GM18498 (cell line): Measurements from ENCODE around the gene EEF1AKMT4.

Experiments used
- ATAC-seq: cut with Tn5 transposase; IDR thresholded peaks from one replicate; pipeline ENCODE4 v1.9.1; 2021; ENCODE audit warnings: mild to moderate bottlenecking, moderate library complexity; ENCODE audit not compliant: unreplicated experiment

EEF1AKMT4 gene

DNA sequence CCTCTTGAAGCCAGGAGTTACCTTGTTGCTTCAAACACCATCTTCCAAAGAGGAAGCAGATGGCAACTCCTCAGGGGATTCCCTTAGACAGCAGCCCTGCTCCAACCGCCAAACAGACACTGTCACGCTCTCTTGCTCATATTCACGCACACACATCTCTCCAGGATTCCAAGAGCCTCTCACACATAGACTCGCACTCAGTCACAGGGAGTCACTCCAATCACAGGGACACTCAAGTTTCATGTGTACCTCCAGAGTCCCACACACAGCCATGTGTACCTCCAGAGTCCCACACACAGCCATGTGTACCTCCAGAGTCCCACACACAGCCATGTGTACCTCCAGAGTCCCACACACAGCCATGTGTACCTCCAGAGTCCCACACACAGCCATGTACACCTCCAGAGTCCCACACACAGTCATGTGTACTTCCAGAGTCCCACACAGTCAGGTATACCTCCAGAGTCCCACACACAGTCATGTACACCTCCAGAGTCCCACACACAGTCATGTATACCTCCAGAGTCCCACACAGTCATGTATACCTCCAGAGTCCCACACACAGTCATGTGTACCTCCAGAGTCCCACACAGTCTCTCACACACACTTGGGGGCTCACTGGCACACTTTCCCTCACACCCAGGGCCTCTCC is 14.0 kb upstream of the EEF1AKMT4 start:
- ATAC-seq: no peak

DNA sequence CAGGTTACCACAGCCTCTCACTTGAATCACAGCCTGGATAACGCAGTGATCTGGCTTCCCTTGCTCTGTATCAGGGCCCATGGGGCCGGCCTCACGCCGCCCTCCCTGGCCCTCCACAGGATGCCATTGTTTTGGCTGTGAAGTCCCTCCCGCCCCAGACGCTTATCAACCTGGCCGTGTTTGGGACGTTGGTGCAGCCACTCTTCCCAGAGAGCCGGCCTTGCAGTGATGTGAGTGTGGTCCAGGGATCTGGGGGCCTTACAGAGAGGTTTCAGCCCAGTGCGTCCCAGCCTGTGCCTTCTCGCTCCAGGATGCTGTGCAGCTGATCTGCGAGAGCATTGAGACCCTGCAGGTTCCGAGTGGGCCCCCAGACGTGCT is 13.4 kb upstream of the EEF1AKMT4 start:
- ATAC-seq: no peak

GRCh38 chr3:184236636-184237035 is 12.8 kb upstream of the EEF1AKMT4 start:
- no peak for ATAC-seq

DNA sequence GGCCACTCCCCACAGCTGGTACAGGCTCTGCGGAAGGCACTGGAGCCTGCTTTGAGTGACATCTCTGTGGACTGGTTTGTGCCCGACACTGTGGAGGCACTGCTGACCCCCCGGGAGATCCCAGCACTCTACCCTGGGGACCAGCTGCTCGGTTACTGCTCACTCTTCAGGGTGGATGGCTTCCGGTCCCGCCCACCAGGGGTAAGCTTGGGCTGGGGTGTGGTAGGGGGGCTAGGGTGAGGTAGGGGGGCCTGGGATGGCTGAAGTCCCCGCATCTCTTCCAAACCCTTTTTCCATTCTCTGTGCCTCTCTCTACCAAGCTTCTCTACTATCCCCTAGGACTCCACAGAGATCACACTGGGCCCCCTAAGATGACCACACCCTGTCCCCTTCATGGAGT is 12.3 kb upstream of the EEF1AKMT4 start:
- ATAC-seq: no peak

- ATAC-seq: no peak
Observed at GRCh38 chr3:184237807-184238206, 11.7 kb upstream of the EEF1AKMT4 start.

DNA sequence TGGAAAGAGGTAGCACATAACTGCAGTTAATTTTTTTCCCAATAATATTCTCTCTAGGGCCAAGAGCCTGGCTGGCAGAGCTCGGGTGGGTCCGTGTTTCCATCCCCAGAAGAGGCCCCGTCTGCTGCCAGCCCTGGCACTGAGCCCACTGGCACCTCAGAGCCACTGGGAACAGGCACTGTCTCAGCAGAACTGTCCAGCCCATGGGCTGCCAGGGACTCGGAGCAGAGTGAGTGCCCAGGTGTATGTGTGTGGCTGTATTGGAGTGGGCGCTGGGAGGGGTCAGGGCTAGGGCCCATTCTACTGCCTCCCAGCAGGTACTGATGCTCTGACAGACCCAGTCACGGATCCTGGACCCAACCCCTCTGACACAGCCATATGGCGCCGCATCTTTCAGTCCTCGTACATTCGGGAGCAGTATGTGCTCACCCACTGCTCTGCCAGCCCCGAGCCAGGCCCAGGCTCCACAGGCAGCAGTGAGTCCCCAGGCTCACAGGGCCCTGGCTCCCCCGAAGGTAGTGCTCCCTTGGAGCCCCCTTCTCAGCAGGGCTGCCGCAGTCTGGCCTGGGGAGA is 11.1 kb upstream of the EEF1AKMT4 start:
- ATAC-seq: no peak

DNA sequence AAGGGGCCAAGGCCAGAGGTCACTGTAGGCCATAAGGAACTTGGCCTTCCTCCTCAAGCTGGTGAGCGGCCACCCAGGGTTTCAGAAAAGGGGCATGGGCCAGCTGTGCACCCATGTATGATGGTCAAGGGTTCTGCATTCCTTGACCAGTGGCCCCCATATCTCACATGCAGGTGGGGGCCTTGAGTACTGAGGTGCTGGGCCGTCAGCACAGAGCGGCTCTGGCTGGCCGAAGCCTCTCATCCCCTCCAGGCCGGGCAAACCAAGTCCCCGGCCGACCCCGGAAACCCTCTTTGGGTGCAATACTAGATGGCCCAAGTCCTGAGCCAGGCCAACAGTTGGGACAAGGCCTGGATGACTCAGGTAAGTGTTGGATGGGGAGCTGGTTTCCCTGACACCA is 10.3 kb upstream of the EEF1AKMT4 start:
- ATAC-seq: no peak

- ATAC-seq: no peak
Observed at GRCh38 chr3:184239708-184240107, 9.8 kb upstream of the EEF1AKMT4 start.

DNA sequence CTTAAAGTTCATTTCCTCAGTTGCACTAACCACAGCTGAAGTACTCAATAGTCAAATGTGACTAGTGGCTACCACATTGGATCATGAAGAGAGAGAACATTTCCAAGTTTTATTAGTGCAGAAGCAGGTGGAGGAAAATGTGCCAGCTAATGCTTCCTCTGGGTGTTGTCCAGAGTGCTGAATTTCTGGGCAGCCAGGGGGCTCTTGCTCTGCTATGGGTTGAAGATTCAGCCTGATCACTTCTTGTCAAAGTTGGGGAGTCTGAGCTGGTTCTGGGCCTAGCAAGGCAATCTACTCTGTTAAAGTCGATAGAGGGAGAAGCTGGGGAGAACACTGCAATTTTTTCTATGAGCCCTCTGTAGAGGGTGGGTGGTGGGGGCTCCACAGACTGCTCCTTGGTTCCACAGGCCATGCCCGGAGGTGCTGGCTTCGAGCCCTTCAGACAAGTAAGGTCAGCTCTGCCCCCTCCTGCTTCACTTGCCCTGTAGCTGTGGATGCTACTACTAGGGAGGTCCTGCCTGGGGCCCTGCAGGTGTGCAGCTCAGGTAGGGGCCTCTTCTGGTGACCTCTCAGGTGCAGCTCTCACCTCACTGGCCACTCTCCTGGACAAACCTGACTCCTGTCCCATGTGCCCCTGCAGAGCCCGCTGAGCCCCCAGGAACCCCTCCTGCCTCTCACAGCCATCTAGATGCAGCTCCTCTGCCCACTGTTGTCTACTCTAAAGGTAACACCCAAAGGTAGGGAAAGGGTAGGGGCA is 8.9 kb upstream of the EEF1AKMT4 start:
- ATAC-seq: no peak

DNA sequence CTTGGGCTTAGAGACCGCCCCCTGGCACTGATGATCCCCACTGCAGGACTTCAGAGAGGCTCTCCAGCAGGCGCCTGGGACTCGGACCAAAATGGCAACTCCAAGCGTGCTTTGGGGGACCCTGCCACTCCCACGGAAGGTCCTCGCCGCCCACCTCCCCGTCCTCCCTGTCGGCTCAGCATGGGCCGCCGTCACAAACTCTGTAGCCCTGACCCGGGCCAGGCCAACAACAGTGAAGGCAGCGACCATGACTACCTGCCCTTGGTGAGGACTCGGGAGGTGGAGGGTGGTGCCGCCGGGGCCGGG is 8.4 kb upstream of the EEF1AKMT4 start:
- no peak for ATAC-seq

DNA sequence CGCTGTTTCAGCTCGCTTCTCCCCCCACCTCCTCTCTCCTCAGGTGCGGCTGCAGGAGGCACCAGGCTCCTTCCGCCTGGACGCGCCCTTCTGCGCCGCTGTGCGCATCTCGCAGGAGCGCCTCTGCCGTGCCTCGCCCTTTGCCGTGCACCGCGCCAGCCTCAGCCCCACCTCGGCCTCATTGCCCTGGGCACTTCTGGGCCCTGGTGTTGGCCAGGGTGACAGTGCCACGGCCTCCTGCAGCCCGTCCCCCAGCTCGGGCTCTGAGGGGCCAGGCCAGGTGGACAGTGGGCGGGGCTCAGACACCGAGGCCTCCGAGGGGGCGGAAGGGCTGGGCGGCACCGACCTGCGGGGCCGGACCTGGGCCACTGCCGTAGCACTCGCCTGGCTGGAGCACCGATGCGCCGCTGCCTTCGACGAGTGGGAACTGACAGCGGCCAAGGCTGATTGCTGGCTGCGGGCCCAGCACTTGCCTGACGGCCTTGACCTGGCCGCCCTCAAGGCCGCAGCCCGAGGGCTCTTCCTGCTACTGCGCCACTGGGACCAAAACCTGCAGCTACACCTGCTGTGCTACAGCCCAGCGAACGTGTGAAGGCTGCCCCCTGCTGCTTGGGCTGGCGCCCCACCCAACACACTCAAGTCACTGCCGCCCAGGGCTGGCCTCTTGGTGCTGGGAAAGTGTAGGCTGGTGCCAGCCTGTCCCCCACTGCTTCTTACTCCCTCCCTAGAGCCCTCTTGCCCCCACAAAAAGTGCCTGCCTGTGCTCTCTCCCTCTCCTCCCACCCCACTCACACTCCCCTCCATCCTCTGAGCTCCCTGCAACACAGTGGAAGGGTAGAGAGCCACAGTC is 7.8 kb upstream of the EEF1AKMT4 start:
- no peak for ATAC-seq

DNA sequence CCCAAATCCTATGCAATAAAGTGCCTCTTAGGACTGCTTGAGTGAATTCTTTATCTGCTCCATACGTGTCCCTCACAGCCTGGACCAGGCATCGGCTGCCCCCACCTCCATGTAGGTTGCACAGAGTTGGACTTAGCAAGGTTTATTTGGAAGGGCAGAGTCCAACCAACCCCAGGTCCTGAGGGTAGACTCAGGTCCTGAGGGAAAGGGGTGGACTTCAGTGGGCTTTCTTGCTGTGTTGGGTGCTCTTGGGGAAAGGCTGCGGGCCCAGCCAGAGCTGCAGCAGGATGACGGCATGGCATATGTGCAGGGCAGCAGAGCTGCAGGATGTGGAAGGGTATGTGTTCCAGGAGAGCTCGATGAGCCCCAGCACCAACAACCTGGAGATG is 7.2 kb upstream of the EEF1AKMT4 start:
- ATAC-seq: no peak

DNA sequence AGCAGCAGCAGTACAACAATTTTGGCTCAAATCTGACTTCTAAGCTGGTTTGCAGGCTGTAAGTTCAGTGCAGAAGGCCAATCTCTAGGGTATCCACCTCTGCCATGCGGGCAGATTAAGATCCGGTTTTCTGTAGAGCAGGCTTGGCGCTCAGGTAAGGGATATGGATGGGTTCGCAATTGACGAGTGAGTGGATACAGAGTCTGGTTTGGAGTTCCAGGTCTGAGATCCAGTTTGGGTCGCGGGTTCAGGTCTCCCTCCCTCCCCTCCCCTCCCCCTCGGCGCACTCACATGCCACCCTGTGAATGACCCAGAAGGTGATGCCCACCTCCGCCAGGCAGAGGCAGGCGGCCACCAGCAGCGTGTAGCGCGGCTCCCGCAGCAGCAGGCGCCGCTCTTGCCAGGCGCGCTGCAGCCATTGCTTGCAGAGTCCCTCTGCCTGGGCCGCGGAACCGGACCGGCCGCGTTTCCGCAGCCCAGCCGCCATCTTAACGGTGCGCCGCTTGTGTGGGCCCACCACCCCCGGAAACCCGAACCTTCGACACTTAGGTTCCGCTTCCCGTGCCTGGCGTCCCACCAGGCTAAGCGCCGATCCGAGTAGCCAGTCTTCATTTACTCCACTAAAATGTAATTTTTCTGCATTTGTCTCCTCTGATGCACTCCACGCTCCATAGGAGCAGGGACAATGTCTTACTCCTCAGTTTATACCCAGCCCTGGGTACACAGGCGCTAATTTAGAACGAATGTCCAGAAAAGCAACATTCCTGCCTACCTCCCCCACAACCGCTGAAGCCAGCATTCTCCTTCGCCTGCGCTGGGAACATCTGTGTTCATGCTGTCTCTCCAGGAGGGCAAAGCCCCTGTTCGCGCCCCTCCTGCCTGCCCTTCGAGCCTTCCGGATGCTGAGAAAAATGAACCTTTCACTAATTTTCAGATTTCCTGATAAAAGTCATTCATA is 739 bp upstream of the EEF1AKMT4 start, which contains the start of gene ALG3:
Gene ALG3, minus strand, starts transcription at position 509 of the 958 bp plus-strand sequence. Its CDS starts 22 bp downstream, at position 487.
- peak; percentile 57 for ATAC-seq

- peak; percentile 66 for ATAC-seq
Observed at GRCh38 chr3:184250167-184250828, 826 bp downstream of the EEF1AKMT4 start.

GRCh38 chr3:184255291-184256039 is 6.0 kb downstream of the EEF1AKMT4 start:
- no peak for ATAC-seq

DNA sequence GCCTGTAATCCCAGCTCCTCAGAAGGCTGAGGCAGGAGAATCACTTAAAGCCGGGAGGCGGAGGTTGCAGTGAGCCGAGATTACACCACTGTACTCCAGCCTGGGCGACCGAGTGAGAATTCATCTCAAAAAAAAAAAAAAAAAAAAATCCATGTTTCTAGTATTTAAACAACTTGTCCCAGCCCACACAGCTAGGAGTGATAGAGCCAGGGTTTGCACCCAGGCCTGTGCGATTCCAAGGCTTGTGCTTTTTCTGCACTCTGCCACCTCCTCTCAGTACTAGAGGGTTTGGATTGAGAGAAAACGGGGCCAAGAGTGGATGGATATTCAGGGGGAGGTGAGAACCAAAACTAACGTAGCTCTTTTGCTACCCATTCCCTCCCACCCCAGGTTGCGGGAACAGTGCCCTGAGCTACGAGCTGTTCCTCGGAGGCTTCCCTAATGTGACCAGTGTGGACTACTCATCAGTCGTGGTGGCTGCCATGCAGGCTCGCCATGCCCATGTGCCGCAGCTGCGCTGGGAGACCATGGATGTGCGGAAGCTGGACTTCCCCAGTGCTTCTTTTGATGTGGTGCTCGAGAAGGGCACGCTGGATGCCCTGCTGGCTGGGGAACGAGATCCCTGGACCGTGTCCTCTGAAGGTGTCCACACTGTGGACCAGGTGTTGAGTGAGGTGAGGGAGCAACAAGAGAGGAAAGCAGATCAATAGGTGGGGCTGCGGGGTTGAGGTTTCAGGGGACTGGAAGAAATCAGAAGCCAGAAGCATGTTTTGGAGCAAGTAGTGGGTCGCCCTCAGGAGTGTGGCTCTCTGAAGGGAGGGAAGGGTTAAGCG is 7.8 kb downstream of the EEF1AKMT4 start:
- ATAC-seq: no peak

DNA sequence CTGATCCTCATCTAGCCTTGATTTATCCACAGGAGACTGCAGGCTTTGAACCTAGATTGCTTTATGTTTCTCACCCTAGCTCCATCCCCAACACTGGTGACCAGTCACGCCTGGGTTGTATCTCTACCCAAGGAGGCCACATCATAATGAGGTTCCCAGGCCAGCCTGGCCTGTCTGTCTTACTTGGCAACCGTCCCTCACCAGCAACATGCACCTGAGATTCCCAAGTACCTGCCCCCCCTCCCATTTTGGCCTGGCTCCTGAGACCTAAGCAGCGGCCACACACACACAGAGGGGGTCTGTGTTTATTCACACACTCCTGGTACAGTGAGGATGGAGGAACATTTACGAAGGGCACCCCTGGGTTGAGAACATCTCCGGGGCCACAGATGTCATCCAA is 9.5 kb downstream of the EEF1AKMT4 start:
- ATAC-seq: no peak

- no peak for ATAC-seq
Observed at GRCh38 chr3:184259396-184259877, 10.0 kb downstream of the EEF1AKMT4 start.
